ENCODE results near the gene HBM.
"Not testable (repeated sequence)": the region's sequence is repeated elsewhere in the genome, so short reads cannot be mapped to it uniquely, and the experiment has no call there.

The HBM gene

GRCh38 chr16:149024-149660, 16.6 kb upstream of the HBM start:
- DNase-seq: no peak

GRCh38 chr16:152141-153128, 13.3 kb upstream of the HBM start, which contains the start of gene HBZ:
HBZ (plus strand) TSS chr16:152644; CDS start chr16:152910, 266 bp downstream.
- DNase-seq: no peak

- not testable (repeated sequence) for DNase-seq
Observed at GRCh38 chr16:153129-153521, 12.7 kb upstream of the HBM start.

GRCh38 chr16:153550-154216, 12.1 kb upstream of the HBM start:
- not testable (repeated sequence) for DNase-seq

- DNase-seq: no peak
Observed at GRCh38 chr16:154217-155030, 11.4 kb upstream of the HBM start.

- no peak for DNase-seq
Observed at GRCh38 chr16:155031-155398, 10.8 kb upstream of the HBM start.

GRCh38 chr16:159136-159849, 6.5 kb upstream of the HBM start:
- DNase-seq: no peak

GRCh38 chr16:160242-160641, 5.5 kb upstream of the HBM start:
- DNase-seq: not testable (repeated sequence)

GRCh38 chr16:160691-161190, 5.0 kb upstream of the HBM start:
- no peak for DNase-seq

- DNase-seq: no peak
Observed at GRCh38 chr16:162271-162991, 3.3 kb upstream of the HBM start.

GRCh38 chr16:163139-163538, 2.6 kb upstream of the HBM start:
- DNase-seq: not testable (repeated sequence)

GRCh38 chr16:163696-164095, 2.1 kb upstream of the HBM start:
- not testable (repeated sequence) for DNase-seq

GRCh38 chr16:164134-164823, 1.5 kb upstream of the HBM start:
- not testable (repeated sequence) for DNase-seq

GRCh38 chr16:164827-165538, 795 bp upstream of the HBM start:
- DNase-seq: no peak

- no peak for DNase-seq
Observed at GRCh38 chr16:166375-167121, 770 bp downstream of the HBM start.

- no peak for DNase-seq
Observed at GRCh38 chr16:167122-167690, 1.4 kb downstream of the HBM start.

GRCh38 chr16:168424-168823, 2.6 kb downstream of the HBM start:
- peak; percentile 82 for DNase-seq

- no peak for DNase-seq
Observed at GRCh38 chr16:169014-169413, 3.2 kb downstream of the HBM start.

Measured in RPMI8226 (cell line).